Lung (tissue), 12 donors: ENCODE data around the gene DHX35. TPM values are rescaled to one million over a fixed set of nuclear protein-coding genes. Genes with fewer than 3 reads are reported as not detected.

ENCODE experiments used
- ATAC-seq: fragments of 200-7000 bp; cut with Tn5 transposase; one replicate; pipeline ENCODE4 v1.9.1; 2020; ENCODE audit warnings: moderate number of reproducible peaks; ENCODE audit not compliant: insufficient read depth, low FRiP score
- DNase-seq, 3 donors: peaks; one replicate each; pipeline ENCODE4 v3.0.0-alpha.2; 2013 to 2017
- H3K27ac ChIP-seq, 2 donors: one replicate each; pipeline ENCODE4 v1.5.1; 2013; ENCODE audit warnings: mild to moderate bottlenecking in 2 of 2, moderate library complexity in 2 of 2, control low read depth in 1 of 2, inconsistent platforms in 1 of 2, low read depth in 1 of 2, low read length in 1 of 2
- H3K27me3 ChIP-seq, 3 donors: one replicate each; pipeline ENCODE4 v1.5.1; 2013; ENCODE audit warnings: low read length in 2 of 3; ENCODE audit not compliant: control insufficient read depth in 3 of 3, insufficient read depth in 3 of 3
- H3K36me3 ChIP-seq, 4 donors: one replicate each; pipeline ENCODE4 v1.5.1; 2013; ENCODE audit warnings: low read length in 4 of 4, mild to moderate bottlenecking in 1 of 4, moderate library complexity in 1 of 4; ENCODE audit not compliant: control insufficient read depth in 4 of 4, insufficient read depth in 4 of 4
- H3K4me1 ChIP-seq, 5 donors: one replicate each; pipeline ENCODE4 v1.5.1; 2013; ENCODE audit warnings: low read length in 5 of 5, mild to moderate bottlenecking in 2 of 5, moderate library complexity in 1 of 5; ENCODE audit not compliant: control insufficient read depth in 5 of 5, insufficient read depth in 5 of 5
- H3K4me3 ChIP-seq: one replicate; pipeline ENCODE4 v1.5.1; 2013; ENCODE audit warnings: mild to moderate bottlenecking, control low read depth, moderate library complexity
- H3K9ac ChIP-seq, 2 donors: one replicate each; pipeline ENCODE4 v1.5.1; 2013; ENCODE audit warnings: low read length in 2 of 2, control low read depth in 1 of 2; ENCODE audit not compliant: insufficient read depth in 1 of 2
- H3K9me3 ChIP-seq, 4 donors: one replicate each; pipeline ENCODE4 v1.5.1; 2013; ENCODE audit warnings: low read length in 3 of 4, mild to moderate bottlenecking in 1 of 4, moderate library complexity in 1 of 4; ENCODE audit not compliant: control insufficient read depth in 4 of 4, insufficient read depth in 3 of 4
- WGBS, 2 donors: extraction: QIAGEN DNeasy Blood & Tissue Kit; methylation state at CpG; one replicate each; pipeline ENCODE4 v1.1.7; 2013; 5-methylcytosine and 5-hydroxymethylcytosine counted together
- polyA plus RNA-seq, 2 donors: library from polyadenylated mRNA; stranded (reverse); fragments of 200-250 nt; gene quantifications; one replicate each; pipeline ENCODE4 v1.2.1, GENCODE V29; 2013
- total RNA-seq, 2 donors: library from RNA; depleted of rRNA in 1 of 2; stranded (reverse); fragments of >200 nt in 1 of 2; gene quantifications; one replicate each; pipeline ENCODE4 v1.2.1, GENCODE V29; 2014 to 2021
- TF ChIP-seq, protein P1 (sequence below): IDR thresholded peaks from 2 replicates; pipeline ENCODE4 v1.5.1; 2012; ENCODE audit warnings: mild to moderate bottlenecking; ENCODE audit errors: control extremely low read depth, extremely low read depth
- donor health status: control.
- donor health status: control.
- donor health status: Bipolar disorder and iron deficiency.
- donor health status: healthy.
- donor health status: DM: yes; HTN: yes; CAD: no.

DHX35 gene
- total and polyA plus RNA-seq, 4 donors = 4.4 to 15.5 (median 8.2) TPM

DNA sequence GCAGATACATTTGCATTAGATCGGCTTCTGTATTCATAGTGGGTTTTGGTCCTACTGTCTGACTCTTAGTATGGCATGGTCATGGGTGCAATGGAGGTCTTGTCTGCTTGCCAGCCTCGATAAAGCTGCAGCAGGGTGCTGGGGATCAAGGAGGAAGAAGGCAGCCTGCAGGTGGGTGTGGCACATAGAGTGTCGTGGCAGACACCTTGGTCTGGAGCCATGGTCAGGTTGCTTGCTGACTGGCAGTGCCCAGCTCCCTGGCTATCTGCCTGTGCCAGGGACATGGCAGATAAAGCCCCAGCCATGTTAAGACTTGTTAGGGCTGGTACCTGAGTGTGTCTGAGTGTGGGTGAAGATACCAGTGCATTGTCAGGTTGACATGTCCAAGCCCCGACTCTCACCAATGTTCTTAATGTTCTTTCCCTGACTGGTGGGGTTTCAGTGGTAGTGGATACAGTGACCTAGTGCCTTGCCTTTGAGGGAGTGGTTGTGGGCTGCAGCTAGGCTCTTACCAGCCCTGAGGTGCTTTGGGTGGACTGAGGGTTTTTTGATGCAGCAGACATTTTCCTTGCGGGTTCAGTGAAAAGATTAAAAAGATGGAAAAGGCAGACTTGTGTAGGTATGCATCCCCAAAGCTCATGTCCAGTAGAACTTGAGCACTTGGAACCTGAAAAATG is 34.1 kb upstream of the DHX35 start:
- WGBS, 2 donors = 62 to 69% methylated on average over 5 of the region's 5 CpGs
- no peak overlapping the region for H3K27ac ChIP-seq
- no peaks in the 10 kb centered on the region for H3K27me3 ChIP-seq
- H3K9ac ChIP-seq = no peak overlapping the region
- H3K4me3 ChIP-seq = no peak overlapping the region
- peaks cover 0 to 18% (median 5%) of the 10 kb centered on the region in 5 donors for H3K4me1 ChIP-seq
- TF ChIP-seq, protein P1, sequence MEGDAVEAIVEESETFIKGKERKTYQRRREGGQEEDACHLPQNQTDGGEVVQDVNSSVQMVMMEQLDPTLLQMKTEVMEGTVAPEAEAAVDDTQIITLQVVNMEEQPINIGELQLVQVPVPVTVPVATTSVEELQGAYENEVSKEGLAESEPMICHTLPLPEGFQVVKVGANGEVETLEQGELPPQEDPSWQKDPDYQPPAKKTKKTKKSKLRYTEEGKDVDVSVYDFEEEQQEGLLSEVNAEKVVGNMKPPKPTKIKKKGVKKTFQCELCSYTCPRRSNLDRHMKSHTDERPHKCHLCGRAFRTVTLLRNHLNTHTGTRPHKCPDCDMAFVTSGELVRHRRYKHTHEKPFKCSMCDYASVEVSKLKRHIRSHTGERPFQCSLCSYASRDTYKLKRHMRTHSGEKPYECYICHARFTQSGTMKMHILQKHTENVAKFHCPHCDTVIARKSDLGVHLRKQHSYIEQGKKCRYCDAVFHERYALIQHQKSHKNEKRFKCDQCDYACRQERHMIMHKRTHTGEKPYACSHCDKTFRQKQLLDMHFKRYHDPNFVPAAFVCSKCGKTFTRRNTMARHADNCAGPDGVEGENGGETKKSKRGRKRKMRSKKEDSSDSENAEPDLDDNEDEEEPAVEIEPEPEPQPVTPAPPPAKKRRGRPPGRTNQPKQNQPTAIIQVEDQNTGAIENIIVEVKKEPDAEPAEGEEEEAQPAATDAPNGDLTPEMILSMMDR = no peak
- DNase-seq = no peak
- no peaks in the 10 kb centered on the region for H3K9me3 ChIP-seq
- H3K36me3 ChIP-seq = no peaks in the 10 kb centered on the region
- no peak for ATAC-seq

DNA sequence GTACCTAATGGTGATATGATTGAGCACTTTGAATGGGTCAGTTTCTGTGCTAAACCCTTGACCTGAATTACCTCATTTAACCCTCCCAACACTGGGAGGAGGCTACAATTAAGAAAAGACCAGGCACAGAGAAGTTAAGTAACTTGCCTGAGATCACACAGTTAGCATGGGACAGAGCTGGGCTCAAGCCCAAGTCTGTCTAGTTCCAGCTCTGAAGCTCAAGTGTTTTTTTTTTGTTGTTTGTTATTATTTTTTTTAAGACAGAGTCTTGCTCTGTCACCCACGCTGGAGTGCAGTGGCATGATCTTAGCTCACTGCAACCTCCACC is 31.9 kb upstream of the DHX35 start:
- 92 to 95% methylated on average over 1 of the region's 1 CpG for WGBS, 2 donors
- H3K9ac ChIP-seq = no peak overlapping the region
- H3K36me3 ChIP-seq = no peaks in the 10 kb centered on the region
- no peaks in the 10 kb centered on the region for H3K9me3 ChIP-seq
- DNase-seq (no peak), ATAC-seq (no peak)
- H3K27me3 ChIP-seq = no peaks in the 10 kb centered on the region
- H3K4me3 ChIP-seq = no peak overlapping the region
- peaks cover 0 to 18% (median 5%) of the 10 kb centered on the region in 5 donors for H3K4me1 ChIP-seq
- TF ChIP-seq, protein P1 = no peak
- no peak overlapping the region for H3K27ac ChIP-seq

DNA sequence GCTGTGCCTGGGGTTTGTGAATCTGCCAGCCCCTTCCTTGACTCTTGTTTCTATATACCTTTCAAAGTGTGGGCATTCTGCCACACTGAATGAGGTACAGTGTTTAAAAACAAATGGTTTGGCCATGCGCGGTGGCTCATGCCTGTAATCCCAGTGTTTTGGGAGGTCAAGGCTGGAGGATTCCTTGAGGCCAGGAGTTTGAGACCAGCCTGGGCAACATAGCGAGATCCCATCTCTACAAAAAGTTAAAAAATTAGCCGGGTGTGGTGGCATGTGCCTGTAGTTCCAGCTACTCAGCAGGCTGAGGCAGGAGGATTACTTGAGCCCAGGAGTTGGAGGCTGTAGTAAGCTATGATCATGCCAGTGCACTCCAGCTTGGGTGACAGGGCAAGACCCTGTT is 30.2 kb upstream of the DHX35 start:
- no peak overlapping the region for H3K9ac ChIP-seq
- 95 to 96% methylated on average over 4 of the region's 4 CpGs for WGBS, 2 donors
- TF ChIP-seq, protein P1 = no peak
- no peaks in the 10 kb centered on the region for H3K27me3 ChIP-seq
- H3K4me3 ChIP-seq = no peak overlapping the region
- no peak for DNase-seq
- peaks cover 0 to 18% (median 3%) of the 10 kb centered on the region in 5 donors for H3K4me1 ChIP-seq
- H3K9me3 ChIP-seq = no peaks in the 10 kb centered on the region
- no peak overlapping the region for H3K27ac ChIP-seq
- H3K36me3 ChIP-seq = no peaks in the 10 kb centered on the region
- no peak for ATAC-seq
